Umbilical cord (tissue), 2 donors: ENCODE results near the gene POLR3G. TPM values are rescaled to one million over a fixed set of nuclear protein-coding genes. Genes with fewer than 3 reads are reported as not detected.

ENCODE experiments used
- DNase-seq: peaks from one replicate; pipeline ENCODE4 v3.0.0-alpha.2; 2015; ENCODE audit warnings: low spot score
- total RNA-seq: library from RNA; depleted of rRNA; stranded (reverse); fragments of >200 nt; gene quantifications from one replicate; pipeline ENCODE4 v1.2.3, GENCODE V29; 2014; ENCODE audit warnings: low replicate concordance; ENCODE audit not compliant: insufficient read depth

POLR3G gene
- total RNA-seq, 1 donor from 2014 or later: 2.9 TPM

GRCh38 chr5:90550963-90551362, 76.3 kb downstream of the POLR3G start:
- DNase-seq: no peak

- no peak for DNase-seq
Observed at GRCh38 chr5:90551376-90551775, 76.7 kb downstream of the POLR3G start.

GRCh38 chr5:90553711-90554110, 79.0 kb downstream of the POLR3G start:
- DNase-seq: no peak

- no peak for DNase-seq
Observed at GRCh38 chr5:90554358-90555006, 79.8 kb downstream of the POLR3G start.

GRCh38 chr5:90555666-90556065, 81.0 kb downstream of the POLR3G start:
- DNase-seq: no peak

GRCh38 chr5:90557391-90557790, 82.7 kb downstream of the POLR3G start:
- DNase-seq: no peak

GRCh38 chr5:90557871-90558270, 83.2 kb downstream of the POLR3G start:
- no peak for DNase-seq

GRCh38 chr5:90558344-90559192, 83.9 kb downstream of the POLR3G start, which contains the start of gene ADGRV1:
Gene ADGRV1 (plus strand): TSS chr5:90558797. CDS start chr5:90558896, 99 bp downstream.
- DNase-seq: peak; percentile 48

GRCh38 chr5:90560771-90561170, 86.1 kb downstream of the POLR3G start:
- no peak for DNase-seq

- no peak for DNase-seq
Observed at GRCh38 chr5:90561766-90562165, 87.1 kb downstream of the POLR3G start.

GRCh38 chr5:90562341-90562740, 87.7 kb downstream of the POLR3G start:
- no peak for DNase-seq

- DNase-seq: no peak
Observed at GRCh38 chr5:90563108-90563507, 88.4 kb downstream of the POLR3G start.

Other genes with a start within 250 kb of the POLR3G start
- 10.4 TPM for gene CETN3, start 65.1 kb upstream of the POLR3G start, total RNA-seq
- gene MBLAC2, start 93 bp upstream of the POLR3G start, total RNA-seq: 9.4 TPM
- 25.5 TPM for gene LYSMD3, start 54.7 kb downstream of the POLR3G start, total RNA-seq
- 15.4 TPM for gene ADGRV1, start 83.9 kb downstream of the POLR3G start, total RNA-seq